Suprapubic skin (tissue), 4 donors: ENCODE data around the gene PLEKHH1. TPM values are rescaled to one million over a fixed set of nuclear protein-coding genes. Genes with fewer than 3 reads are reported as not detected.
"Not testable (repeated sequence)": the region's sequence is repeated elsewhere in the genome, so short reads cannot be mapped to it uniquely, and the experiment has no call there.

Source experiments
- DNase-seq, 2 donors: peaks; one replicate each; pipeline ENCODE4 v3.0.0-alpha.2; 2019; ENCODE audit warnings: low spot score in 2 of 2
- H3K27ac ChIP-seq: fragments of 200-600 bp; sonication (generic); one replicate; pipeline ENCODE4 v1.5.1; 2019
- H3K27me3 ChIP-seq: fragments of 200-600 bp; sonication (generic); one replicate; pipeline ENCODE4 v1.5.1; 2019
- H3K36me3 ChIP-seq: fragments of 200-600 bp; sonication (generic); one replicate; pipeline ENCODE4 v1.5.1; 2019
- H3K4me1 ChIP-seq: fragments of 200-600 bp; sonication (generic); one replicate; pipeline ENCODE4 v1.5.1; 2019
- H3K4me3 ChIP-seq: fragments of 200-600 bp; sonication (generic); one replicate; pipeline ENCODE4 v1.5.1; 2019; ENCODE audit warnings: mild to moderate bottlenecking
- H3K9me3 ChIP-seq: fragments of 200-600 bp; sonication (generic); one replicate; pipeline ENCODE4 v1.5.1; 2019
- EP300 ChIP-seq: sonication (generic); formaldehyde crosslinking; IDR thresholded peaks from one replicate; pipeline ENCODE4 v1.6.1; 2017; ENCODE audit warnings: antibody characterized with exemption
- POLR2A ChIP-seq, 2 donors: fragments of 450-650 bp; IDR thresholded peaks; one replicate each; pipeline ENCODE4 v1.6.1; 2017; ENCODE audit warnings: antibody characterized with exemption in 2 of 2, mild to moderate bottlenecking in 2 of 2, moderate library complexity in 2 of 2
- POLR2AphosphoS5 ChIP-seq, 3 donors: sonication (generic); formaldehyde crosslinking; IDR thresholded peaks; one replicate each; pipeline ENCODE4 v1.6.1; 2017; ENCODE audit warnings: antibody characterized with exemption in 3 of 3
- WGBS: methylation state at CpG from one replicate; pipeline ENCODE4 v1.1.5; 2018; 5-methylcytosine and 5-hydroxymethylcytosine counted together
- total RNA-seq, 4 donors: library from RNA; depleted of rRNA; stranded (reverse); fragments of >200 nt; gene quantifications; one replicate each; pipeline ENCODE4 v1.1.0, GENCODE V29; 2016
- TF ChIP-seq, protein P1 (sequence below), 2 donors: fragments of 200-600 bp in 1 of 2; fragments of 450-650 bp in 1 of 2; sonication (generic) in 1 of 2; IDR thresholded peaks; one replicate each; pipeline ENCODE4 v1.5.1; 2016 to 2019; ENCODE audit warnings: antibody characterized with exemption in 2 of 2, mild to moderate bottlenecking in 1 of 2, moderate library complexity in 1 of 2

PLEKHH1 gene
- total RNA-seq, 4 donors from 2014 or later, result 15.3 to 75.6 (median 23.7) TPM

GRCh38 chr14:67595392-67595791 is 62.3 kb downstream of the PLEKHH1 start:
- TF ChIP-seq POLR2AphosphoS5 (IDR thresholded peaks at IDR 0.05), result no peak
- TF ChIP-seq EP300, result no peak
- TF ChIP-seq, protein P1, sequence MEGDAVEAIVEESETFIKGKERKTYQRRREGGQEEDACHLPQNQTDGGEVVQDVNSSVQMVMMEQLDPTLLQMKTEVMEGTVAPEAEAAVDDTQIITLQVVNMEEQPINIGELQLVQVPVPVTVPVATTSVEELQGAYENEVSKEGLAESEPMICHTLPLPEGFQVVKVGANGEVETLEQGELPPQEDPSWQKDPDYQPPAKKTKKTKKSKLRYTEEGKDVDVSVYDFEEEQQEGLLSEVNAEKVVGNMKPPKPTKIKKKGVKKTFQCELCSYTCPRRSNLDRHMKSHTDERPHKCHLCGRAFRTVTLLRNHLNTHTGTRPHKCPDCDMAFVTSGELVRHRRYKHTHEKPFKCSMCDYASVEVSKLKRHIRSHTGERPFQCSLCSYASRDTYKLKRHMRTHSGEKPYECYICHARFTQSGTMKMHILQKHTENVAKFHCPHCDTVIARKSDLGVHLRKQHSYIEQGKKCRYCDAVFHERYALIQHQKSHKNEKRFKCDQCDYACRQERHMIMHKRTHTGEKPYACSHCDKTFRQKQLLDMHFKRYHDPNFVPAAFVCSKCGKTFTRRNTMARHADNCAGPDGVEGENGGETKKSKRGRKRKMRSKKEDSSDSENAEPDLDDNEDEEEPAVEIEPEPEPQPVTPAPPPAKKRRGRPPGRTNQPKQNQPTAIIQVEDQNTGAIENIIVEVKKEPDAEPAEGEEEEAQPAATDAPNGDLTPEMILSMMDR (IDR thresholded peaks at IDR 0.05), result no peak
- no peak for TF ChIP-seq POLR2A (IDR thresholded peaks at IDR 0.05)
- Histone ChIP-seq H3K36me3 (peaks cover 30% of the 10 kb centered on the region), H3K4me3 (no peak overlapping the region), H3K4me1 (peaks cover 18% of the 10 kb centered on the region), H3K9me3 (no peaks in the 10 kb centered on the region), H3K27me3 (no peaks in the 10 kb centered on the region), H3K27ac (no peak overlapping the region)
- WGBS, result 92% methylated on average over 2 of the region's 2 CpGs
- DNase-seq, result no peak

- H3K4me1 ChIP-seq, result peaks cover 21% of the 10 kb centered on the region
- DNase-seq, result peak; percentile 94
- peak within 1 kb of the TSS; percentile 78 for H3K27ac ChIP-seq
- no peaks in the 10 kb centered on the region for H3K9me3 ChIP-seq
- peak within 1 kb of the TSS; percentile 66 for H3K4me3 ChIP-seq
- no peaks in the 10 kb centered on the region for H3K36me3 ChIP-seq
- under 1% methylated on average over 30 of the region's 77 CpGs for WGBS
- TF ChIP-seq POLR2AphosphoS5 (IDR thresholded peaks at IDR 0.05), result peak in 1 of 3 donors; percentile 59
- peak in 1 of 2 donors; percentile 83 for TF ChIP-seq POLR2A (IDR thresholded peaks at IDR 0.05)
- TF ChIP-seq EP300, result no peak
- TF ChIP-seq, protein P1 (IDR thresholded peaks at IDR 0.05), result peak; percentile 28 to 72
- H3K27me3 ChIP-seq, result no peaks in the 10 kb centered on the region
Measured at GRCh38 chr14:67599698-67600561, 66.8 kb downstream of the PLEKHH1 start, which contains the start of gene PIGH. Gene PIGH (minus strand): TSS chr14:67600268. CDS start chr14:67600203, 65 bp downstream.

DNA sequence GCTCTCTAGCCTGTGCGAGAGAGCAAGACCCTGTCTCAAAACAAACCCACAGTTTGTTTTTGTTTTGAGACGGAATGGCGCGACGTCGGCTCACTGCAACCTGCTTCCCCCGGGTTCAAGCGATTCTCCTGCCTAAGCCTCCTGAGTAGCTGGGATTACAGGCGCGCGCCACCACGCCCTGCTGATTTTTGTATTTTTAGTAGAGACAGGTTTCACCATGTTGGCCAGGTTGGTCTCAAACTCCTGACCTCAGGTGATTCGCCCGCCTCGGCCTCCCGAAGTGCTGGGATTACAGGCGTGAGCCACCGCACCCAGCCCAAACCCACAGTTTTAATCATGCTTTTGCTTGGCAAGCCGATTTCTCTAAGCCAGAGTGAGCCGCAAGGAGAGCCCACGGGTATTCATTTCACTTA is 67.5 kb downstream of the PLEKHH1 start:
- Histone ChIP-seq H3K4me1 (peaks cover 21% of the 10 kb centered on the region), H3K27ac (peak overlapping the region; percentile 78), H3K4me3 (peak overlapping the region; percentile 66)
- not testable (repeated sequence) for H3K27me3 ChIP-seq, DNase-seq, H3K9me3 ChIP-seq, H3K36me3 ChIP-seq
- 89% methylated on average over 20 of the region's 21 CpGs for WGBS

DNA sequence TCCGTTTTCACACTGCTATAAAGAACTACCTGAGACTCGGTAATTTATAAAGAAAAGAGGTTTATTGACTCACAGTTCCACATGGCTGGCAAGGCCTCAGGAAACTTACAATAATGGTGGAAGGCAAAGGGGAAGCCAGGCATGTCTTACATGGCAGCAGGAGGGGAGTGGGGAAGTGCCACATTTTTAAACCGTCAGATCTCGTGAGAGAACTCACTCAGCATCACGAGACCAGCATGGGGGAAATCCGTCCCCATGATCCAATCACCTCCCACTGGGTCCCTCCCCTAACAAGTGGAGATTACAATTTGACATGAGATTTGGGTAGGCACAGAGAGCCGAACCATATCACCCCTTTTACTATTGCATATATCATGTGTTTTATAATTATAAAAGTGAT is 69.0 kb downstream of the PLEKHH1 start:
- no peak for TF ChIP-seq EP300
- TF ChIP-seq POLR2A (IDR thresholded peaks at IDR 0.05), result no peak
- no peak for TF ChIP-seq POLR2AphosphoS5 (IDR thresholded peaks at IDR 0.05)
- TF ChIP-seq, protein P1 (IDR thresholded peaks at IDR 0.05), result no peak
- Histone ChIP-seq H3K27me3 (no peaks in the 10 kb centered on the region), H3K27ac (no peak overlapping the region), H3K9me3 (no peaks in the 10 kb centered on the region), H3K4me3 (no peak overlapping the region), H3K4me1 (peaks cover 21% of the 10 kb centered on the region), H3K36me3 (no peaks in the 10 kb centered on the region)
- DNase-seq, result no peak
- WGBS, result 76% methylated on average over 7 of the region's 7 CpGs

DNA sequence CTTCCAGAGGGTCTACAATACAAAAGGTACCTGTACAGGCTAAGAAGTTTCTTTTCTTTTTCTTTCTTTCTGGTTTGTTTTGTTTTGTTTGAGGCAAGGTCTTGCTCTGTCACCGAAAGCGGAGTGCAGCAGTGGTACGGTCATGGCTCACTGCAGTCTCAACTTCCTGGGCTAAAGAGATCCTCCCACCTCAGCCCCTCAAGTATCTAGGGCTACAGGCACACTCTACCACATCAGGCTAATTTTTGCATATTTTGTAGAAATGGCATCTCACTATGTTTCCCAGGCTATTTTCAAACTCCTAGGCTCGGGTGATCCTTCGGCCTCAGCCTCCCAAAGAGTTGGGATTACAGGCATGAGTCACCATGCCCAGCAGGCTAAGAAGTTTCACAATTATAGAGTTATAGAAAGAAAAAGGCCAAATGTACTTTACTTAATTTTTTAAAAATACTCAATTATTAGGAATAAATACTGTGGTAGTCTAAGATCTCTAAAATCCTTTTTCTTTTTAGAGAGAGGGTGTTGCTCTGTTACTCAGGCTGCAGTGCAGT is 70.0 kb downstream of the PLEKHH1 start:
- H3K9me3 ChIP-seq, result no peaks in the 10 kb centered on the region
- no peak for TF ChIP-seq POLR2AphosphoS5 (IDR thresholded peaks at IDR 0.05)
- TF ChIP-seq EP300, result no peak
- TF ChIP-seq, protein P1 (IDR thresholded peaks at IDR 0.05), result no peak
- no peak for TF ChIP-seq POLR2A (IDR thresholded peaks at IDR 0.05)
- no peak for DNase-seq
- H3K27ac ChIP-seq, result no peak overlapping the region
- H3K36me3 ChIP-seq, result no peaks in the 10 kb centered on the region
- no peak overlapping the region for H3K4me3 ChIP-seq
- WGBS, result 61% methylated on average over 5 of the region's 5 CpGs
- peaks cover 20% of the 10 kb centered on the region for H3K4me1 ChIP-seq
- no peaks in the 10 kb centered on the region for H3K27me3 ChIP-seq
